DMS114 treated with DMSO at 0.1 percent for 48 hours (cell line): ENCODE data around the gene PHACTR1.

Experiments
- DNase-seq: peaks from one replicate; lab custom pipeline; 2025; ENCODE audit not compliant: unreplicated experiment; lab: John Stamatoyannopoulos, UW

PHACTR1 gene

GRCh38 chr6:12980741-12981140 is 264.2 kb downstream of the PHACTR1 start:
- no peak for DNase-seq

- DNase-seq: no peak
Observed at GRCh38 chr6:12984776-12985175, 268.2 kb downstream of the PHACTR1 start.

GRCh38 chr6:12987783-12988182 is 271.2 kb downstream of the PHACTR1 start:
- no peak for DNase-seq

- DNase-seq: no peak
Observed at GRCh38 chr6:12990162-12990561, 273.6 kb downstream of the PHACTR1 start.

- no peak for DNase-seq
Observed at GRCh38 chr6:12991435-12991834, 274.9 kb downstream of the PHACTR1 start.

- DNase-seq: no peak
Observed at GRCh38 chr6:12992770-12993169, 276.2 kb downstream of the PHACTR1 start.

GRCh38 chr6:12993283-12993898 is 276.8 kb downstream of the PHACTR1 start:
- DNase-seq: no peak

- DNase-seq: no peak
Observed at GRCh38 chr6:12995419-12995818, 278.9 kb downstream of the PHACTR1 start.

GRCh38 chr6:13000537-13000936 is 284.0 kb downstream of the PHACTR1 start:
- DNase-seq: no peak

- no peak for DNase-seq
Observed at GRCh38 chr6:13001927-13002326, 285.4 kb downstream of the PHACTR1 start.

- DNase-seq: no peak
Observed at GRCh38 chr6:13004601-13005000, 288.0 kb downstream of the PHACTR1 start.

GRCh38 chr6:13005994-13006393 is 289.4 kb downstream of the PHACTR1 start:
- DNase-seq: no peak

GRCh38 chr6:13006578-13007300 is 290.2 kb downstream of the PHACTR1 start:
- no peak for DNase-seq

- no peak for DNase-seq
Observed at GRCh38 chr6:13007744-13008143, 291.2 kb downstream of the PHACTR1 start.

GRCh38 chr6:13009031-13009430 is 292.5 kb downstream of the PHACTR1 start:
- DNase-seq: no peak

GRCh38 chr6:13009461-13009860 is 292.9 kb downstream of the PHACTR1 start:
- no peak for DNase-seq

- DNase-seq: no peak
Observed at GRCh38 chr6:13011612-13012146, 295.1 kb downstream of the PHACTR1 start.

- DNase-seq: no peak
Observed at GRCh38 chr6:13012296-13012695, 295.7 kb downstream of the PHACTR1 start.

GRCh38 chr6:13012977-13013680 is 296.6 kb downstream of the PHACTR1 start:
- no peak for DNase-seq

GRCh38 chr6:13013681-13014503 is 297.3 kb downstream of the PHACTR1 start:
- no peak for DNase-seq
